Measurements from ENCODE around the gene PUS1. TPM values are rescaled to one million over a fixed set of nuclear protein-coding genes. Genes with fewer than 3 reads are reported as not detected.

PUS1 gene
- total RNA-seq, 1 experiment from 2014 or later: 77.3 TPM

- TF ChIP-seq ELF1 (IDR thresholded peaks at IDR 0.05; ENCODE audit: borderline replicate concordance, low read depth): no peak
- TF ChIP-seq ATF3 (IDR thresholded peaks at IDR 0.05): no peak
- no peak for TF ChIP-seq RAD21 (IDR thresholded peaks at IDR 0.05; ENCODE audit: low read depth)
- TF ChIP-seq ZBTB33 (IDR thresholded peaks at IDR 0.05; ENCODE audit: extremely low read depth, insufficient replicate concordance, low read length): no peak
- no peak for TF ChIP-seq SIN3A (IDR thresholded peaks at IDR 0.05; ENCODE audit: low read depth)
Measured at GRCh38 chr12:131986910-131987309, 57.8 kb downstream of the PUS1 start (continued).

DNA sequence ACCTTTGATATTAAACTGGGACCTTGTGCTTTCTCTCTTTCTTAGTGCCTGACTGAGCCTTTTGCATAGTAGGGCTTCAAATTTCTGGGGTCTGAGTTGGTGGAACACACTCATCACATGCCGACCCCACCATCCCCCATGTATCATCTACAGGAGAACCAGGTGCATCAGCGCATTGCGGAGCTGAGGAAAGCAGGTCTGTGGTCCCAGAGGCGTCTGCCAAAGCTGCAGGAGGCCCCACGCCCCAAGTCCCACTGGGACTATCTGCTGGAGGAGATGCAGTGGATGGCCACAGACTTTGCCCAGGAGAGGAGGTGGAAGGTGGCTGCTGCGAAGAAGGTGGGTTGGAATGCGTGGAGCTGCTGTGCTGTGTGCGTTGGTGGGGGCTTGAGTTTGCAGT lies 58.5 kb downstream of the PUS1 start:
- no peaks in the 10 kb centered on the region for H3K9me2 ChIP-seq (ENCODE audit: insufficient read depth)
- no peaks in the 10 kb centered on the region for H3K27me3 ChIP-seq (ENCODE audit: insufficient read depth, low read length)
- intact Hi-C loops (cut with micrococcal nuclease): no loop called here
- ATAC-seq: no peak
- POLR2A ChIA-PET: no interaction called here
- H3K79me2 ChIP-seq (ENCODE audit: insufficient read depth, low read length): 0 out of 2 replicates have a peak, but pooled peaks cover 6% of the 10 kb centered on the region
- H3K27ac ChIP-seq (ENCODE audit: low read depth, low read length): no peak overlapping the region
- H3K4me3 ChIP-seq (replicated peaks in 1 of 2; ENCODE audit: low read depth in 1 of 2, low read length in 2 of 2): no peak overlapping the region
- RAD21 ChIA-PET (ENCODE audit: low non-redundant PET in 1 of 2, low total read pairs in 2 of 2, uncharacterized antibody in 2 of 2, unreplicated experiment in 2 of 2): no interaction called here
- H3K4me1 ChIP-seq (ENCODE audit: control insufficient read depth in 1 of 2, insufficient read depth in 2 of 2, low read length in 2 of 2): no peaks in the 10 kb centered on the region
- H3K4me2 ChIP-seq (ENCODE audit: low read length): no peak overlapping the region
- no peaks in the 10 kb centered on the region for H4K20me1 ChIP-seq (ENCODE audit: insufficient read depth)
- H3K9me3 ChIP-seq (ENCODE audit: control insufficient read depth in 1 of 2, insufficient read depth in 1 of 2, low read depth in 1 of 2, low read length in 2 of 2): no peaks in the 10 kb centered on the region
- DNase-seq (ENCODE audit: low read depth, low spot score): no peak
- CTCF ChIA-PET: no interaction called here
- peaks cover 33 to 35% of the 10 kb centered on the region in 2 experiments; a peak in 3 of 4 replicates for H3K36me3 ChIP-seq (ENCODE audit: control insufficient read depth in 1 of 2, insufficient read depth in 2 of 2, low read length in 2 of 2)
- no peak overlapping the region for H2AFZ ChIP-seq (ENCODE audit: low read depth, low read length, poor library complexity, severe bottlenecking)
- no TSS peak for BruUV-seq (replicated peaks)
- H3K9ac ChIP-seq (ENCODE audit: low read length): no peak overlapping the region
- TF ChIP-seq MAX (IDR thresholded peaks at IDR 0.05) (no peak), SP1 (IDR thresholded peaks at IDR 0.05; ENCODE audit: low read depth) (no peak), YY1 (IDR thresholded peaks at IDR 0.05; ENCODE audit: extremely low read depth, insufficient replicate concordance, low read depth, low read length) (no peak), CEBPB (IDR thresholded peaks at IDR 0.05; ENCODE audit: low read depth) (no peak), ZFX (IDR thresholded peaks at IDR 0.05) (no peak), EZH2 (IDR thresholded peaks at IDR 0.05) (no peak), CBX3 (IDR thresholded peaks at IDR 0.05; ENCODE audit: low read depth) (no peak), SRF (IDR thresholded peaks at IDR 0.05; ENCODE audit: low read depth) (no peak), ZBTB33 (IDR thresholded peaks at IDR 0.05; ENCODE audit: extremely low read depth, insufficient replicate concordance, low read length) (no peak), REST (IDR thresholded peaks at IDR 0.05; ENCODE audit: low read depth) (no peak), ZNF274 (IDR thresholded peaks at IDR 0.05; ENCODE audit: low read depth, low read length) (no peak), TCF7L2 (IDR thresholded peaks at IDR 0.05; ENCODE audit: borderline replicate concordance, extremely low read depth, insufficient read depth, insufficient read length) (no peak), EZH2phosphoT487 (IDR thresholded peaks at IDR 0.05; ENCODE audit: borderline replicate concordance) (no peak)

Data from HCT116 (cell line).